ENCODE data around the gene PLLP.

PLLP gene, protein sequence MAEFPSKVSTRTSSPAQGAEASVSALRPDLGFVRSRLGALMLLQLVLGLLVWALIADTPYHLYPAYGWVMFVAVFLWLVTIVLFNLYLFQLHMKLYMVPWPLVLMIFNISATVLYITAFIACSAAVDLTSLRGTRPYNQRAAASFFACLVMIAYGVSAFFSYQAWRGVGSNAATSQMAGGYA

DNA sequence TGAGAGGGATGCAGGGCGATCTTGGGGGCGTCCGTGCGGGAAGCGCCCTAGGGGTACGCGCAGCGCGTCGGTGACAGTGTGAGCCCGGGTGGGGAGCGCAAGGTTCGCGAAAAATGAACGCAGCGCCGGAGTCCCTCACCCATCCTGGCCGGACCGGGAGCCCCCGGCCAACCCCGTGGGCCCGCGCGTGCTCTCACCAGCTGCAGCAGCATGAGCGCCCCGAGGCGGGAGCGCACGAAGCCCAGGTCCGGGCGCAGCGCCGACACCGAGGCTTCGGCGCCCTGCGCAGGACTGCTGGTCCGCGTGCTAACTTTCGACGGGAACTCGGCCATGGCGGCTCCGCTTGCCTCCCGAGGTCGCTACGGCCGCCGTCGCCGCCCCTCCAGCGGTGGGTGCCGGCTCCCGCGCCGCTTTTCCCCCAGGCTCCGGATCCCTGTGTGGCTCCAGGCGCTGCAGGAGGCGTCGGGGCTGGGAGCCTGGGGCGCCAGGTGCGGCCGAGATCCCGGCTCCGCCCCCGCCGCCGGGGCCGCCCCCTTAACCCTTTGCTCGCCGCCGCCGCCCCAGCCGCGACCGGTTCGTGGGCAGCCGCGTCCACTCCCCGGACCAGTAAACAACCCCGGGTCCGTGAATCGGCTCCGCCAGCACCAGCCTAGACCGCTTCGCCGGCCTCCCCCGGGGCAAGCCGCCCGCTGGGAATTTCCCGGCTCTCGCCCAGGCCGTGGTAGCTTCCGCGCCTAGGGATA, at the start of gene PLLP:
TSS of gene PLLP (minus strand) at position 464 of the 743 bp plus-strand sequence. CDS start at position 332, 132 bp downstream.
- DNase-seq (ENCODE audit: low spot score), result no peak

DNA sequence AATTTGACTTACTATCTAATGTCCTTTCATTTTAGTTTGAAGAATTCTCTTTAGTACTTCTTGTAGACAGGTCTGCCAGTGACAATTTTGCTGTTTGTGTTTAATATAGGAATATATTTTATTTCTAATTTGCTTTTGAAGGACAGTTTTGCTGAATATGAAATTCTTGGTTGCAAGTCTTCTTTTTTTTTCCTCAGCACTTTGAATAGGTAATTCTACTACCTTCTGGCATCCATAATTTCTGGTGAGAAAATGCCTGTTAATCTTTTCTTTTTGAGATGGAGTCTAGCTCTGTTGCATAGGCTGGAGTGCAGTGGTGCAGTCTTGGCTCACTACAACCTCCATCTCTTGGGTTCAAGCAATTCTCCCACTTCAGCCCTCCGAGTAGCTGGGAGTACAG, 48.9 kb upstream of the PLLP start:
- no peak for DNase-seq (ENCODE audit: low spot score)

DNA sequence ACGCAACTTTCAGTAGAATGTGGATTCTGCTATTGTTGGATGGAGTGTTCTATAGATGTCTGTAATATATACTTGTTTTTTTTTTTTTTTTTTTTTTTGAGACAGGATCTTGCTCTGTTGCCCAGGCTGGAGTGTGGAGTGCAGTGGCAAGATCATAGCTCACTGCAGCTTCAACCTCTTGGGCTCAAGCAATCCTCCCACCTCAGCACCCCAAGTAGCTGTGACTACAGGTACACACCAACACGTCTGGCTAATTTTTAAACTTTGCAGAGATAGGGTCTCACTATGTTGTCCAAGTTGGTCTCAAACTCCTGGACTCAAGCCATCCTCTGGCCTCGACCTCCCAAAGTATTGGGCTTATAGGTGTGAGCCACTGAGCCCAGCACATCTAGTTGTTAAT, 46.9 kb upstream of the PLLP start:
- no peak for DNase-seq (ENCODE audit: low spot score)

DNA sequence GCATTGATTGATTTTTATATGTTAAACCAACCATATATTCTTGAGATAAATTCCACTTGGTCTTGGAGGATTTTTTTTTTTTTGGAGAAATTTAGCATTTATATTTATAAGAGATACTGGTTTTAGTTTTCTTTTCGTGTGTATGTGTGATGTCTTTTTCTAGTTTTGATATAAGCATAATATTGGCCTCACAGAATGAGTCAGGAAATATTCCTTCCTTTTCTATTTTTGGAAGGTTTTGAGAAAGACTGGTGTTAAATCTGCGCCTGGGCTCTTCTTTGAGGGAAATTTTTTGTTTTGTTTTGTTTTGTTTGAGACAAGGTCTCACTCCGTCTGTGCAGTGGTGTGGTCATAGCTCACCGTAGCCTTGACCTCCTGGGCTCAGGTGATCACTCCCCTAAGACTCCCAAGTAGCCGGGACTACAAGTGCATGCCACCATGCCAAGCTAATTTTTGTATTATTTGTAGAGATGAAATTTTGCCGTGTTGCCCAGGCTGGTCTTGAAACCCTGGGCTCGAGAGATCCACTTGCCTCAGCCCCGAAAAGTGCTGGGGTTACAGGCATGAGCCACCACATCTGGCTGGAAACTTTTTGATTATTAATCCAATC, 45.4 kb upstream of the PLLP start:
- DNase-seq (ENCODE audit: low spot score), result no peak

DNA sequence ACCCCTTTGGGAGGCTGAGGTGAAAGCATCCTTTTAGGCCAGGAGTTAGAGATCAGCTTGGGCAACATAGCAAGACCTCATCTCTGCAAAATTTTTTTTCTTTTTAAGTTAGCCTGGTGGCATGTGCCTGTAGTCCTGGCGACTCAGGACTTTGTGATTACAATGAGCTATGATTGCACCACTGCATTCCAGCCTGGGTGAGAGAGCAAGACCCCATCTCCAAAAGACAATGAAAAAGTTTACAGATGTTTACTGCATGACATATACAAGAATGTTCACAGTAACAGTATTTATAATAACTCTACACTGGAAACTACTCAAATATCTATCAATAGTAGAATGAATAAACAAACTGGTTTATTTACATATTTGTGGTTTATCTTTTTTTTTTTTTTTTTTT, 41.0 kb upstream of the PLLP start:
- DNase-seq (ENCODE audit: low spot score), result no peak

DNA sequence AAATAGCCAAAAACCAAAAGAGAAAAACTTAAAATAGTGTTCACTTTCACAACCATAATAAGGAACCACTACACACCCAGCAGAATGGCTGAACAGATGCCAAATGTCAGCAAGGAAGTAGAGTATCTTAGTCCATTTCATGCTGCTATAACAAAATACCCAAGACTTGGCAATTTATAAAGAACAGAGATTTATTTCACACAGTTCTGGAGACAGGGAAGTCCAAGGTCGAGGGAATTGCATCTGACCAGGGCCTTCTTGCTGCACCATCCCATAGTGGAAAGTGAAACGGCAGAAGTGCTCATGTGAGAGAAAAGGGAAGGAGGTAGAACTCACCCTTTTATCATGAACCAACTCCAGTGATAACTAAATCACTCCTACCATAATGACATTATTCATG, 40.3 kb upstream of the PLLP start:
- DNase-seq (ENCODE audit: low spot score), result no peak

DNA sequence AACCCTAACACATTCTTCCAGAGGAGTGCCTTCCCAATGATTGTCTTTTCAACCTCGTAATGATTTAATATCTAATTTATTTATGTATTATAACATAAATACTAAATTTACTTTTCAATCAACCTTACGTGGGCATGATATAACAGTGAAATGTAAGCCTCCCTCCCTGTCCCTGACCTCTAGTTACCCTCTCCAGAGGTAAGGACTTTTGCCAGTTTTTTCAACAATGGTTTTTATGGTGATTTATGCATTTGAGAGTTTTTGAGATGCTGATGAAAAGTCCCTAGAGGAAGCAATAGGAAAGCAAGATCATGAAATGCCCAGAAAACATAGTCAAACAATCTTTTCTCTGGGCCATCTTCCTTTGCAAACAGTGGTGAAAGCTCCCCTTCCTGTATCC, 35.2 kb upstream of the PLLP start:
- DNase-seq (ENCODE audit: low spot score), result no peak

DNA sequence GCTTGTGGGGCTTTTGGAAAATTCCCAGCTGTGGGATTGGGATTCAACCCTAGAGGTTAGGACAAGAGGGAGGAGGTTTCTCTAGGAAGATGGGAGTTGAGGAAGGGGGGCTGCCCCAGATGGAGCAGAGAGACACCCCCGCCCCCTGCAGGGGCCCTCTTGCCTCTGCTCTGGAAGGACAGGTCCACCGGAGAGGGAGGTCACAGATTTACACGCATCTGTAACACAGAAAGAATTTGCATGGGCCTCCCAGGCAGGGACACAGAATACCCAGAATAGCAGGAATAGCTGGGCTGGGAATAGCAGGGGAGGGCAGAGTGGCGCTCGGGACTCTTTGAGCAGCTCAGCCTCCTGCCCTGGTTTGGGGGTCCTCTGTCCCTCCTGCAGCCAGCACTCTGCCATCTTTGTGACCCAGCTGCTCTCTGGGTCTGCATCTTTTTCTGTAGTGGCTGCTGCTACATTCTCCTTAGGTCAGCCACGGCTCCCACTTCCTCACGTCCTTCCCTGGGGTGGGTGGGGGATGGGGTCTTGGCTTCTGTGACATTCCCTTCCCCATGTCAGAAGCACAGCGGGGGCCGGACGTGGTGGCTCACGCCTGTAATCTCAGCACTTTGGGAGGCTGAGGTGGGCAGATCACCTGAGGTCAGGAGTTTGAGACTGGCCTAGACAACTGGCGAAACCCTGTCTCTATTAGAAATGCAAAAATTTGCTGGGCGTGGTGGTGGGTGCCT, 33.9 kb upstream of the PLLP start:
- DNase-seq (ENCODE audit: low spot score), result no peak

DNA sequence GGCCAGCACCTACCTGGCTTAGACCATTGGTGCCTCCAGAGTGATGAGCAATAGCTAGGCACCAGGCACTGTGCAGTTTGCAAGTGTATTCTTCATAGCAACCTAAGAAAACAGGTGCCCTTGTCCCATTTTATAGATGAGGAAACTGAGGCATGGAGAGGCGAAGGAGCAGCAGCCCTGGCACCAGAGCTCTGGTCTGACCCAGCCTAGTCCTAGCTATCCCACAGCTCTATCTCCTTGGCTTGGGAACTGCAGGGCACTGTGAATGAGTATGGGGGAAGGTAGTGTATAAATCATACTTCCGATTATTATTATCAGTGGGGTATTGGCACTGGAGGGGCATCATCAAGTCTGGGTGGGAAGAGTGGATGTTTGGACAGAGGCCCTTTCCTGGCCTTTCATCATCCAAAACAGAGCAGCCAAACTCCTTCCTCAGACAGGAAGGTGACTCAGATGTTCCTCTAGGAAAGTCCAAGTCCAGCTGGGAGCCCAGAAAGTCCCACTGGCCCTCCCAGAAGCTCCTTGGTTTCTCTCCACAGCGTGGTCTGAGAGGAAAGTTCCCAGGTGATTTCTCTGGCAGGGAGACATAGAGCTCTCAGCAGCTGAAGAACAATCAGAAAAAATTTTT, 32.0 kb upstream of the PLLP start:
- no peak for DNase-seq (ENCODE audit: low spot score)

DNA sequence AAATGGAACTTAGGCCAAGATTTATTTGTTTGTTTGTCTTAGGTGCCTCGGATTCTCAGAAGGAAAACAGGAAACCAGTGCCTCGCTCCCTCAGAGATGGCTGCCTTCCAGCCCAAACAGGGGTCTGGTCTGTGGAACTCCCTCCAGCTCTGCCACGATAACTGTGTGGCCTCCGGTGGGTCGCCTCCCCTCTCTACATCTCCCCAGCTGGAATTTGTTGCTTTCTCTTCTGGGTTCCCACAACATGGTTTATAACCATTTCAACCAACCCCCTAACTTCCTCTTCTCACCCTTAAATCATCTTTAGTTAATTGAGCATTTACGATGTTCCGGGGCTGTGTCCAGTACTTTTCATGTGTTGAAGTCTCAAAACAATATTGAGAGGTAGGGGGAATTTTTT, 30.9 kb upstream of the PLLP start:
- no peak for DNase-seq (ENCODE audit: low spot score)

DNA sequence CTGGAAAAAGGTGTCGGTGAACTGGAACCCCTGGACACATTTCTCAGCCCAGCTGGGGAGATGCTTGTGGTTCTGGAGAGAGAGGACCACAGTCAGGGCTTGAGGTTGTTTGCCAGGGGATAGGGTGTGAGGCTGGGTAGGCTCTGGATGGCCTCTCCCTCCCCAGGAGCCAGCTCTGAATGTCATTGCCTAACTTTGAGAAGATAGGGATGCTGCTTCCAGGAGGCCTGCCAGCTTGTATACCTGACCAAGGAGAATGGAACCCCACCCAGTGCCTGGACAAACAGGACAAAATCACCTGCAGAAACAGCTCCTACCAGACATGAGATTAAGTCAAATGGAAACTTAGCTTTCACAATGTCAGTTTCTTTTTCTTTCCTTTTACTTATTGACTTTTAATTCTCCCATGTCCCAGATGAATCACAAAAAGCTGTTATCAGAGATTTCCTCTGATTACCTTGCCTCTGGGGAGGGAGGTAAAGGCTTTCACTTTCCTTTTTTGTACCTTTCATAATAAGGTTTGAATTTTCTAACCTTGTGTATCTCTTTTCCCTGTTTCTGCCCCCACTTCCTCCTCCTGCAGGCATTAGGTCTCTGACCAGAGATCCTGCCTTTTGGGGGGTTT, 29.8 kb upstream of the PLLP start:
- DNase-seq (ENCODE audit: low spot score), result no peak

DNA sequence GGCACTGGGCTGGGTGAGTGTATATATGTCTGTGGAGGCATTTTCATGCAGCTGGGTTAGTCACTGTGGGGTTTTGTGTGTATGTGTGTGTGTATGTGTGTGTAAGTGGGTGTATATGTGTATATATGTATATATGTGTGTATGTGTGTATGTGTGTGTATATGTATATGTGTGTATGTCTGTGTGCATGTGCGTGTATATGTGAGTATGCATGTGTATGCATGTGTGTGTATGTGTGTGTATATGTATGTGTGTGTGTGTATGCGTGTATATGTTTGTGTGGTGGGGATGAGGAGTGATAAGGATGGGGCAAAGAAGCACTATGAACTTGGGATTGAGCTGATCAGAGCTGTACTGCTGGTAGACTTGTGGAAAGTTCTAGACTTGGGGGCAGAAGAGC, 29.0 kb upstream of the PLLP start:
- no peak for DNase-seq (ENCODE audit: low spot score)

DNA sequence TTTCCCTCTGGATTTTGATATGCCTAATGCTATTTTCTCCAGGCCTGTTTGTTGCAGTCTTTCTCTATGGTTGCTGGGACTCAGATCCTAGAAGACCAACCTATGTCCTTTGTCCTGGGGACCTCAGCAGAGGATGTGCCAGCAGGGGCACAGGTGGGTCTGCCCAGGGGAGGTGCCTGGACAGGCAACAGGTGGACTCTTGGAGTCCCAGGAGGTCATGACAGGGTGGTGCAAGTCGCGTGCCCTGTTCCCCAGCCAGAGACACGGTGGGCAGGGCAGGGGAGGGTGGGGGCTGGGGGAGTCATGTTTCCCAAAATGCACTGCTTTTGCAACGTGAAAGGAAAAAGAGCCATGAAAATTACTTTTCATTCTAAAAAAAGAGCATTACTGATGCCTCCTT, 26.3 kb upstream of the PLLP start:
- no peak for DNase-seq (ENCODE audit: low spot score)

DNA sequence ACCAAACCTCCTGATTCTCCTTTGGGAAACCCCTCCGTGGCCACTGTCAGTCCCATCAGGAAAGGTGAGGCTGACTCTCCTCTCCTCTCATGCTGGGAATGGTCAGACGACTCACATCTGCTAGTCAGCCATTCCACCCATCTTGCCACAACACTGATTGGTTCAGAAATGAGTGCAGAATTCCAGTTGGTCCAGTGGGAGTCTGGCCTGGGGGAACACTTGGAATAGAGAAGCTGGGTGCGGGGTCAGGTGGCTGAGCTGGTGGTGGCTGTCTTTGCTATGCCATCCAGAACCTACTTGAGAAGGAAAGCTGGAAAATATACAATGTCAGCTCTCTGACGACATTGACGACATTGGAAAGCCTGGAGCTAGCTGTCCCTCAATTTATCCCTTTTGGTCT, 23.6 kb upstream of the PLLP start:
- DNase-seq (ENCODE audit: low spot score), result no peak

DNA sequence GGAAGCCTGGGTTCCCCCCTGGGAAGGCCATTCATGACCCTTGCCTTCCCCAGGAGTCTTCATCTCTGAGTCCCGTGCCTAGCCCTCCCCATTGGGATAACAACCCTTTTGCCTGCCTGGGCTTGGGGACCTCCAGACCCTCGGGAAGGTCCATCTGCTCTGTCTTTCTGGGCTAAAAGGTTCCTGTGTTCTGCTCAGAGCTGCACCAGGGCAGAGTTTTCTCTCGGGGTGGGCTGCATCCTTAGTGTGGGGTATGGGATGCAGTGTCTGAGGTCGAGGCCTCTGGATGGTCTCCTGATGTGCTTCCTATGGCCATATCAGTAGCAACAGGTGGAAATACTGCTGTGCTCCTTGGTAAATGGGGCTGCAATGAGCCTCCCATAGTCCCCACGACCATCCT, 22.9 kb upstream of the PLLP start:
- DNase-seq (ENCODE audit: low spot score), result no peak

DNA sequence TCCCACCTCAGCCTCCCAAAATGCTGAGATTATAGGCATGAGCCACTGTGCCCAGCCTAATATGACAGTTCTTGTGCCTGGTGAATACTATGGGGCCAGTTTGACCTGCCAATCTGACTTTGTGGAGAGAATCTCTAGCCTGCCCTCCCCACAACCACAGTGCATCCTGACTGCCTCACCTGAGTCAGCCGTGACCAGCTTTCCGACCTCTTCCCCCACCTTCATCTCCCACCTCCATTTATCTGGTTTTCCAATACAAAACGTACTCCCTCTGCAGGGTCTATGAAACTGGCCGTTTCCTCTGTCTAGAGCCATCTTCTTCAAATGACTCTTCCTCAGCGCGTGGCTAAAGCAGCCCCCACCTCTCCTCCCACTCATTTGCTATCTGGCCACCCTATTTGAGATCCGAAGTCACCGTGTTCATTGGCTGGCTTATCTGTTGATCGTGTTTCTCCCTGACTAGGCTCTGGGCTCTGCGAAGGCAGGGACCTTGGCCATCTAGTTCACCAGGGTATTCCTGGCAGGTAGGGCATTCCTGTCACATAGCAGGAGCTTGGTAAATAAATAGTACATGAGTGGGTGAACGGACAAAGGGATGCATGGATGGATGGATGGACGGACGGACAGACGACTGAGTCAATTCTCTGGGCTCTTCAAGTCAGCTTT, 22.3 kb upstream of the PLLP start:
- no peak for DNase-seq (ENCODE audit: low spot score)

DNA sequence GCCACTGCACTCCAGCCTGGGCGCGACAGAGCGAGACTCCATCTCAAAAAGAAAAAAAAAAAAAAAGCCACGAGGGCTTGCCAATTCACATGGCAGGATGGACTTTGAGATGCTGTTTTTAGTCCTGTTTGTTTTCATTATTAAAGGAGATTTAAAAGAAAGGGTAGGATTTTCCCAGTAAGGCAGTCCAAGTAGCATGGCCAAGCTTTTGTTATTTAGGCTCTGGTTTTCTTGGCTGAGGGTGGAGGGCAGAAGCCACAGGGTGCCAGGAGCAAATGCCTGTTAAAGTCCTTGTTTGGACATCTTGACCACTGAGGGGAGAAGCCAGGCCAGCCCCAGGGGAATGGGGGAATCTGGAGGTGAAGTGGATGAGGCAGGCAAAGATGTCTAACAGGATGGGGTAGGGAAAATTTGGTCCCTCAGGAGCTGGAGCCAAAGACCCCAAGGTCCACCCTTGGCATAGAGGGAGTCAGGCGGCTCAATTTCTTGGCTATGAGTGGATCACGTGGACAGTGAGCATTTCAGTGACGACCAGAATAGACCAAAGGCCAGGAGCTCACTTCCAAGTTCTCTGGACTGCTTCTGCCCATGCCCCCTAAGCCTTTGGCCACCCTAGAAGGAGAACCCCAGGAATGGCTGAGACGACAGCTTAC, 20.8 kb upstream of the PLLP start:
- DNase-seq (ENCODE audit: low spot score), result no peak

DNA sequence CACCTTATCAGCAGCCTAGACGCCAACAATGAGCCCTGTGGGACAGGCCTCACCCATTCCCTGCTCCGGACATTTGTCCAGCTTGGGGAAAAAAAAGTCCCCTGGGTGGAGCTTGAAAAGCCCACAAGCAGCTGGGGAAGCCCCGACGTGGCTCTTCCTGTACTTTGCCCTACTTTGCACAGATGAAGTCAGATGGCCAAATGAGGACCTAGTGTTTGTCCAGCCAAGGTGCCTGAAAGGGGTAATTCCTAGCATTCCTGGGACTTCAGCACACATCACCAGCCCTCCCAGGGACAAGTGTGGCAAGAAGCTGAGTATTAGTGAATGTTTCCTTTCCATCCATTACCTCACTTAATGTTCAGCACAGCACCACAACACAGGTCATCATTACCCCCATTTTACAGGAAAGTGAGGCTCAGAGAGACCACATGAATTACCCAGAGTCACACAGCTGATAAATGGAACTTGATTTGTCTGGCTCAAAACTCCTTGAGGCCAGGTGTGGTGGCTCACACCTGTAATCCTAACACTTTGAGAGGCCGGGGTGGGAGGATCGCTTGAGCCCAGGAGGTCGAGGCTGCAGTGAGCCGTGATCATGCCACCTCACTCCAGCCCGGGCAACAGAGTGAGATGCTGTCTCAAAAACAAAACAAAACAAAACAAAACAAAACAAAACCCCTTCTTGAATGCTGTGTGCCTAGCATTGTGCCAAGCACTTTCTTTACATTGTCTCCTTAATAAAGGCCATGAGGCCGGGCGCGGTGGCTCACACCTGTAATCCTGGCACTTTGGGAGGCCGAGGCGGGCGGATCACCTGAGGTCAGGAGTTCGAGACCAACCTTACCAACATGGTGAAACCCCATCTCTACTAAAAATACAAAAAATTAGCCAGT, 19.9 kb upstream of the PLLP start:
- no peak for DNase-seq (ENCODE audit: low spot score)

DNA sequence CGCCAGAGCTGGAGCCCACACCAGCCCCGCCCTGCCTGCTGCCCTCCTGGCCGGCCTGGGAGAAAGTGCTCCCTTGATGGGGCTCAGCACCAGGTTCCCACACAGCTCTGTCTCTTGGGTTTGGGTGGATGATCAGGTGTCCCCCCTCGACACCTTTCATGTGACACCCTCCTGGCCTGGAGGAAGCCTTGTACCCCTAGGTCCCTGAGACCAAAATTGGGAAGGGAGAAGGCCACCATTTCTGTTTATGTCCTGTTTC, 19.4 kb upstream of the PLLP start:
- DNase-seq (ENCODE audit: low spot score), result no peak

Data from CD4-positive, alpha-beta T cell treated with Interleukin-15 for 4 hours (primary cell).